Activated naive CD8-positive, alpha-beta T cell treated with anti-CD3 and anti-CD28 coated beads, Interleukin-2, amount 50 U/mL, for 24 hours (primary cell): ENCODE measurements around the gene EHMT1.

Source experiments
- ATAC-seq: fragments of 150-1000 bp; cut with Tn5 transposase; one replicate; pipeline ENCODE4 v1.10.0; 2021
- DNase-seq: peaks from one replicate; pipeline ENCODE4 v3.0.0; 2021
- H3K27ac Mint-ChIP-seq: one replicate; pipeline ENCODE4 v1.8.0; 2021; ENCODE audit warnings: mild to moderate bottlenecking, mixed read lengths
- H3K27me3 Mint-ChIP-seq: one replicate; pipeline ENCODE4 v1.8.0; 2021; ENCODE audit warnings: mixed read lengths
- H3K36me3 Mint-ChIP-seq: one replicate; pipeline ENCODE4 v1.8.0; 2021; ENCODE audit warnings: low read depth, mixed read lengths
- H3K4me1 Mint-ChIP-seq: one replicate; pipeline ENCODE4 v1.8.0; 2021; ENCODE audit warnings: mixed read lengths
- H3K4me3 Mint-ChIP-seq: one replicate; pipeline ENCODE4 v1.8.0; 2021; ENCODE audit warnings: mild to moderate bottlenecking, moderate library complexity, mixed read lengths
- H3K9me3 Mint-ChIP-seq: one replicate; pipeline ENCODE4 v1.8.0; 2021; ENCODE audit warnings: mixed read lengths

The EHMT1 gene

GRCh38 chr9:137605121-137606004 lies 13.4 kb upstream of the EHMT1 start, which contains the start of gene ARRDC1:
Gene ARRDC1, plus strand, starts transcription at chr9:137605686. Its CDS starts 32 bp downstream, at chr9:137605718.
- DNase-seq (peak; percentile 89), ATAC-seq (peak; percentile 94)
- Mint-ChIP-seq H3K4me1 (peaks cover 15% of the 10 kb centered on the region), H3K27ac (peak within 1 kb of the TSS; percentile 67), H3K9me3 (no peaks in the 10 kb centered on the region), H3K36me3 (no peaks in the 10 kb centered on the region), H3K27me3 (no peaks in the 10 kb centered on the region), H3K4me3 (peak within 1 kb of the TSS; percentile 81)

- ATAC-seq, result peak; percentile 1
- no peaks in the 10 kb centered on the region for H3K27me3 Mint-ChIP-seq
- H3K9me3 Mint-ChIP-seq, result no peaks in the 10 kb centered on the region
- H3K36me3 Mint-ChIP-seq, result no peaks in the 10 kb centered on the region
- peak overlapping the region; percentile 81 for H3K4me3 Mint-ChIP-seq
- H3K27ac Mint-ChIP-seq, result peak overlapping the region; percentile 67
- peaks cover 16% of the 10 kb centered on the region for H3K4me1 Mint-ChIP-seq
- no peak for DNase-seq
These were observed 12.7 kb upstream of the EHMT1 start for GRCh38 chr9:137606005-137606621.

- ATAC-seq, result no peak
- H3K27me3 Mint-ChIP-seq, result no peaks in the 10 kb centered on the region
- no peaks in the 10 kb centered on the region for H3K36me3 Mint-ChIP-seq
- no peaks in the 10 kb centered on the region for H3K9me3 Mint-ChIP-seq
- H3K27ac Mint-ChIP-seq, result peak overlapping the region; percentile 67
- no peak for DNase-seq
- H3K4me1 Mint-ChIP-seq, result peaks cover 22% of the 10 kb centered on the region
- H3K4me3 Mint-ChIP-seq, result peak overlapping the region; percentile 81
These were observed 12.1 kb upstream of the EHMT1 start for GRCh38 chr9:137606734-137607138.

- no peaks in the 10 kb centered on the region for H3K27me3 Mint-ChIP-seq
- H3K27ac Mint-ChIP-seq, result peak overlapping the region; percentile 67
- peaks cover 27% of the 10 kb centered on the region for H3K4me1 Mint-ChIP-seq
- no peaks in the 10 kb centered on the region for H3K9me3 Mint-ChIP-seq
- ATAC-seq (no peak), DNase-seq (no peak)
- no peaks in the 10 kb centered on the region for H3K36me3 Mint-ChIP-seq
- peak overlapping the region; percentile 81 for H3K4me3 Mint-ChIP-seq
These were observed 11.5 kb upstream of the EHMT1 start for GRCh38 chr9:137607141-137607857.

- H3K36me3 Mint-ChIP-seq, result peaks cover 3% of the 10 kb centered on the region
- H3K4me3 Mint-ChIP-seq, result no peak overlapping the region
These were observed 7.9 kb upstream of the EHMT1 start for GRCh38 chr9:137610944-137611343.

GRCh38 chr9:137611623-137612609 lies 6.9 kb upstream of the EHMT1 start:
- Mint-ChIP-seq H3K9me3 (no peaks in the 10 kb centered on the region), H3K4me1 (peaks cover 28% of the 10 kb centered on the region), H3K27ac (peak overlapping the region; percentile 37), H3K36me3 (peaks cover 3% of the 10 kb centered on the region), H3K4me3 (no peak overlapping the region), H3K27me3 (no peaks in the 10 kb centered on the region)
- DNase-seq, result peak; percentile 34
- ATAC-seq, result peak; percentile 58

More at GRCh38 chr9:137610944-137611343, 7.9 kb upstream of the EHMT1 start:
- Mint-ChIP-seq H3K27me3 (no peaks in the 10 kb centered on the region), H3K4me1 (peaks cover 28% of the 10 kb centered on the region), H3K9me3 (no peaks in the 10 kb centered on the region), H3K27ac (peak overlapping the region; percentile 37)
- ATAC-seq (no peak), DNase-seq (no peak)

GRCh38 chr9:137612741-137613142 lies 6.1 kb upstream of the EHMT1 start:
- DNase-seq, result no peak
- Mint-ChIP-seq H3K9me3 (no peaks in the 10 kb centered on the region), H3K27me3 (no peaks in the 10 kb centered on the region), H3K4me1 (peaks cover 28% of the 10 kb centered on the region), H3K4me3 (no peak overlapping the region), H3K36me3 (peaks cover 6% of the 10 kb centered on the region), H3K27ac (no peak overlapping the region)
- ATAC-seq, result no peak

GRCh38 chr9:137613259-137613658 lies 5.5 kb upstream of the EHMT1 start:
- Mint-ChIP-seq H3K27ac (no peak overlapping the region), H3K4me1 (peaks cover 30% of the 10 kb centered on the region), H3K27me3 (no peaks in the 10 kb centered on the region), H3K36me3 (peaks cover 6% of the 10 kb centered on the region), H3K9me3 (no peaks in the 10 kb centered on the region), H3K4me3 (no peak overlapping the region)
- no peak for DNase-seq
- no peak for ATAC-seq

GRCh38 chr9:137613738-137614523 lies 4.9 kb upstream of the EHMT1 start:
- Mint-ChIP-seq H3K36me3 (peaks cover 8% of the 10 kb centered on the region), H3K9me3 (no peaks in the 10 kb centered on the region), H3K4me3 (no peak overlapping the region), H3K4me1 (peaks cover 27% of the 10 kb centered on the region), H3K27ac (no peak overlapping the region), H3K27me3 (no peaks in the 10 kb centered on the region)
- DNase-seq (no peak), ATAC-seq (no peak)

GRCh38 chr9:137614631-137615386 lies 4.0 kb upstream of the EHMT1 start:
- H3K4me3 Mint-ChIP-seq, result no peak overlapping the region
- DNase-seq (no peak), ATAC-seq (no peak)
- no peaks in the 10 kb centered on the region for H3K27me3 Mint-ChIP-seq
- peaks cover 12% of the 10 kb centered on the region for H3K36me3 Mint-ChIP-seq
- no peak overlapping the region for H3K27ac Mint-ChIP-seq
- H3K9me3 Mint-ChIP-seq, result no peaks in the 10 kb centered on the region
- peaks cover 29% of the 10 kb centered on the region for H3K4me1 Mint-ChIP-seq

GRCh38 chr9:137615387-137615871 lies 3.4 kb upstream of the EHMT1 start:
- Mint-ChIP-seq H3K9me3 (no peaks in the 10 kb centered on the region), H3K4me3 (no peak overlapping the region), H3K27ac (no peak overlapping the region), H3K4me1 (peaks cover 34% of the 10 kb centered on the region), H3K36me3 (peaks cover 12% of the 10 kb centered on the region), H3K27me3 (no peaks in the 10 kb centered on the region)
- no peak for ATAC-seq
- DNase-seq, result no peak

GRCh38 chr9:137619240-137620047 lies 639 bp downstream of the EHMT1 start:
- no peaks in the 10 kb centered on the region for H3K9me3 Mint-ChIP-seq
- peak overlapping the region; percentile 90 for H3K27ac Mint-ChIP-seq
- no peaks in the 10 kb centered on the region for H3K27me3 Mint-ChIP-seq
- peak; percentile 39 for DNase-seq
- peak overlapping the region; percentile 88 for H3K4me3 Mint-ChIP-seq
- peaks cover 46% of the 10 kb centered on the region for H3K4me1 Mint-ChIP-seq
- H3K36me3 Mint-ChIP-seq, result peaks cover 21% of the 10 kb centered on the region
- no peak for ATAC-seq
